Astrocyte of the cerebellum (primary cell): ENCODE results near the gene CLIP2.
"Not testable (repeated sequence)": the region's sequence is repeated elsewhere in the genome, so short reads cannot be mapped to it uniquely, and the experiment has no call there.

Source experiments
- DNase-seq: peaks from one replicate; pipeline ENCODE4 v3.0.0-alpha.2; 2011; ENCODE audit warnings: low read depth
- H3K4me3 ChIP-seq: 2 replicates; pipeline ENCODE4 v1.5.1; 2011; ENCODE audit warnings: mild to moderate bottlenecking, low read depth, low read length, moderate library complexity
- CTCF ChIP-seq: IDR thresholded peaks from 2 replicates; pipeline ENCODE4 v1.5.1; 2012; ENCODE audit warnings: low read length, low read depth, moderate library complexity, mild to moderate bottlenecking; ENCODE audit errors: missing control alignments
- in situ Hi-C: cut with HindIII; loops from 2 replicates; pipeline ENCODE4 v1.10.0; 2017; ENCODE audit warnings: low sequenced_read_pairs

Gene CLIP2

GRCh38 chr7:74332373-74333176 is 43.4 kb downstream of the CLIP2 start:
- no peak overlapping the region for H3K4me3 ChIP-seq
- no peak for DNase-seq
- in situ Hi-C loops, result no loop called here
- TF ChIP-seq CTCF, result no peak

- no peak for TF ChIP-seq CTCF
- no peak overlapping the region for H3K4me3 ChIP-seq
- in situ Hi-C loops, result no loop called here
- no peak for DNase-seq
These were observed 44.8 kb downstream of the CLIP2 start for GRCh38 chr7:74334030-74334429.

- H3K4me3 ChIP-seq, result no peak overlapping the region
- TF ChIP-seq CTCF, result no peak
- in situ Hi-C loops, result no loop called here
- DNase-seq, result no peak
These were observed 48.7 kb downstream of the CLIP2 start for GRCh38 chr7:74337926-74338325.

GRCh38 chr7:74338366-74339108 is 49.3 kb downstream of the CLIP2 start:
- DNase-seq, result no peak
- TF ChIP-seq CTCF, result no peak
- in situ Hi-C loops, result no loop called here
- no peak overlapping the region for H3K4me3 ChIP-seq

- in situ Hi-C loops, H3K4me3 ChIP-seq, DNase-seq: not testable (repeated sequence)
These were observed 50.4 kb downstream of the CLIP2 start for GRCh38 chr7:74339648-74340047.

- TF ChIP-seq CTCF, result no peak
- no peak overlapping the region for H3K4me3 ChIP-seq
- DNase-seq, result no peak
- in situ Hi-C loops, result no loop called here
These were observed 54.3 kb downstream of the CLIP2 start for GRCh38 chr7:74343281-74344131.
